Hematopoietic multipotent progenitor cell treated with erythropoietin and hydrocortisone succinate and interleukin-3 and kit ligand, for 8 days (in vitro differentiated cells): ENCODE measurements around the gene DNAH3.
"Not testable (repeated sequence)": the region's sequence is repeated elsewhere in the genome, so short reads cannot be mapped to it uniquely, and the experiment has no call there.

Source experiments
- DNase-seq: peaks from one replicate; pipeline ENCODE4 v3.0.0-alpha.2; 2015

Gene DNAH3

DNA sequence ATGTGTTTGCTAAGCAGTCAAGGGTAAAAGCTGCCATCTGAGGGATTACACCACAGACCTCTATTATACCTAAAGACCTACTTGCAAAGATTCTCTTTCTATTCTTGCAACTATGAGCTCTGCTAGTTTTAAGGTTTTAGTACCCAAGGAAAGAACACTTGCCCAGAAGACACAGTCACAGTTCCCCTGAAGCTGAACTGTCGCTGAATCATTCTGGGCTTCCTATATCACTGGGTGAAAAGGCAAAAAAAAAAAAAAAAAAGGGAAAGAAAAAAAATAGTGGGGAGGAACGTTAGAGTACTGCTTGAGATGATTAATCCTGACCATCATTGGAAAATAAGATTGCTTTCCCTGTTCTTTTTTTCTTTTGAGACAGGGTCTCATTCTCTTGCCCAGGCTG, 212.2 kb downstream of the DNAH3 start:
- no peak for DNase-seq

DNA sequence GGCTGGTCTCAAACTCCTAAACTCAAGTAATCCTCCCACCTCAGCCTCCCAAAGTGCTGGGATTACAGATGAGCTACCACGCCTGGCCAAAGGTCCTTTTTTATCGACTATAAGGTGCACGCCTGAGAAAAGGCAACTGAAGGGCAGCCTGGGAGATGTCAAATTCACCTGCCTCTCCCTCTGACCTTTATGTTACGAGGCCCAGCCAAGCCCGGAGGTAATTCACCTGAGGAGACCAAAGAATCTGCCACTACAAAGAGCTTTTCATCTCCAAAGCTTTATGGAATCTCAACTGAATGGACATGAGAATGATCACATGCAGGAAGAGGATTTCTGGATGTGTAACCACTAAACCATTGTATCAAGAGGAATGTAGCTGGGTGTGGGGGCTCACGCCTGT, 212.9 kb downstream of the DNAH3 start:
- no peak for DNase-seq

DNA sequence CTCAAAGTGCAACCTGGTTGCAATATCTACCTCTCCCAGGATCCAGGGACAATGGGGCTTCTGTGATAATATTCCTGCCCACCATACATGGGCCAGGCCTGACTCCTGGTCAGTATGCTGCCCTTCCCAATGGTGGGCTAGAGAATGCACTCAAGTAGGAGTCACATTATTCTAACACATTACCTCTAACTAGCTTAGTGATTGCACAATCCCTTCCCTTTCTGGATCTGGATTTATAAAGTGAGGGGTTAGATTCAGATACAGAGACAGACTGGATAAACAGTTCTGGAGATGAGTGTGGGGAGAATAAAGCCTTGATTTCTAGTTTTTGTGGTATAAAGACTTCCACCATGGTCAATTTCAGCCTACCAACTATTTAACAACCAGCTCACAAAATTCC, 217.1 kb downstream of the DNAH3 start:
- DNase-seq: no peak

DNA sequence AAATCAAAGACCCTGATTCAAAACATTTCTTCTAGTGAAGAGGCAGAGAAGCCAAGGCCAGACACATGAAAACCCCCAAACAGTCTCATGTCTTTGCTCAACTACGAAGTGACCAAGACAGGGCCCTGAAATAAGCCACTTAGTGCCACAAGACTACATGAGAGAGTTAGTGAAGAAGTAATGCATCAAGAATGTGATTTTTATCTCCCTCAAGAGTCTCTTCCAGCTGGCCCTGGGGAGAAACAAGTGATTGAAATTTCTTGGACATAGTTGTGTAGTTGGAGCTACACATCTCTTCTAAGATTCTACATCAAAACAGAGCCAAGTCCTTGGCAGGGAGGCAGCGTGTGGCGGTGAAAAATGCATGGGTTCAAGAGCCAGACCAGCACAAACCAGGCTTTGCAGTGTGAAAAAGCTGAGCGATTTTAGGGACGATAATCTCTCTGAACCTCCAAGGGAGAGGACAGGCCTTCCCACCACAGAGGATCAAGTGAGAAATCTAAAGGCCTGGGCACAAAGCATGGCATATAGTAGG, 219.5 kb downstream of the DNAH3 start:
- no peak for DNase-seq

DNA sequence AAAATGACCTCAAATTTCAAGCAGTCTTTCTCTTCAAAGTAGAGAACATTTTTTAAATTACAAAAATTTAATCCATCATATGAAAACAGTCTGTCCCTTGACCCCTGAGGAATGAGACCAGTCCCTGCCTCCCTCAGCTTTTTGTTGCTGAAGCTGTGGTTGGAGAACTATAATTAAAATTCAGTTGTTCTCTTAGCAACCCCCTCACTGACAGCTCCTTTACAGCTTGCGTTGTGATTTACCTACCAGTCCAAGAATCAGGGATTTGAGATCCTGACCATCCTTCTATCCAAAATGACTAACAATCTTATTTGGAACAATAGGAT, 220.3 kb downstream of the DNAH3 start:
- no peak for DNase-seq

DNA sequence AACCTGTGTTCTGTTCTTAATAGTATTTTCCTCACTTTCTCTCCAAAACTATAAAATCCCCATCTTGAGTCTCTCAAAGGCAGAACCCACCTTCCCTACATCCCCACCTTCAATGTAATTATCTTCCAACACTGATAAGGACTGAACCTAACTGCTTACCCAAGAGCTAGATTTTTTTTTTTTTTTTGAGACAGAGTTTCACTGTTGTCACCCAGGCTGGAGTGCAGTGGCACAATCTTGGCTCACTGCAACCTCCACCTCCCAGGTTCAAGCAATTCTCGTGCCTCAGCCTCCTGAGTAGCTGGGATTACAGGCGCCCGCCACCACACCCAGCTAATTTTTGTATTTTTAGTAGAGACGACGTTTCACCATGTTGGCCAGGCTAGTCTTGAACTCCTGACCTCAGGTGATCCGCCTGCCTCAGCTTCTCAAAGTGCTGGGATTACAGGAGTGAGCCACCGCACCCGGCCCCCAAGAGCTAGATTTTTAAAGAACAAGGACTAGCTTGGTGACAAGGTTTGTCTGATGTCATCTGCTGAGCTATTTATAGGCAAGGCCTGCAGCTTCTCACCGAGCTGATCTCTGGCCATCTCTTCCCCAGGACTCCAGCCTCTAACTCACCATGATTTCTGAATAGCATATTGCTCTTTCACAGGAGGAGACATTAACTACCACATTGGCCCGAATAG, 220.8 kb downstream of the DNAH3 start:
- not testable (repeated sequence) for DNase-seq

DNA sequence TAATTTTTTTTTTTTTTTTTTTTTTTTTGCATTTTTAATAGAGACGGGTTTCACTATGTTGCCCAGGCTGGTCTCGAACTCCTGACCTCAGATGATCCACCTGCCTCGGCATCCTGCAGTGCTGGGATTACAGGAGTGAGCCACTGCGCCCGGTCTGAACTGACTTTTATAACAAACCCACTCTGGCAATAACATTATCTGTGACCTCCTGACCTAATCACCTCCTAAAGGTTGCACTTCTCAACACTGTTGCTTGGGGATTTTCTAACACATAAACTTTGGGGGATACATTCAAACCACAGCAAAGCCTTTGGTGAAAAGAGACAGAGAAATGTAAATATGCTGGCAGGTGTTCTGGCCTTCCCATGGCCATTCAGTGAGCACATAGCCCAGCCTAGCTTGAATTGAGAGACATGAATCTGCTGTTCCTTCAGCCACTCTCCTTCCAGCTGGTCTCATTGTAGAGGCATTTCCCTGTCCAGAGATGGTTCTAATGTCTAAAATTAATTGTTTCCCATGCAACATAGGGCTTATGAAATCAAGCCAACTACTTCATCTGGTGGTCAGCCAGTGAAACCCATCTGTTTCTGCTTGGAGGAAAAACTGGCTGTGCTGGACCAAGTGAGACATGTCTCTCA, 221.8 kb downstream of the DNAH3 start:
- DNase-seq: no peak

DNA sequence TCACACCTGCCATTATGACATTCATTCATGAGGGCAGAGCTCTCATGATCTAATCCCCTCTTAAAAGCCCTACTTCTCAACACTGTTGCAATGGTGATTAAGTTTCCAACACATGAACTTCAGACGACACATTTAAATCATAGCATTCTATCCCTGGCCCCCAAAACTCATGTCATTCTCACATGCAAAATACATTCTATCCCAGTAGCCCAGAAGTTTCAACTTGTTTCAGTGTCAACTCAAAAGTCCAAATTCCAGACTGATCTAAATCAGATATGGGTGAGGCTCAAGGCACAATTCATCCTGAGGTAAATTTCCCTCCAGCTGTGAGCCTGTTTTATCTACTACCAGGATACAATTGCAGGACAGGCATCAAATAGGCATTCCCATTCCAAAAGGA, 224.9 kb downstream of the DNAH3 start:
- no peak for DNase-seq

DNA sequence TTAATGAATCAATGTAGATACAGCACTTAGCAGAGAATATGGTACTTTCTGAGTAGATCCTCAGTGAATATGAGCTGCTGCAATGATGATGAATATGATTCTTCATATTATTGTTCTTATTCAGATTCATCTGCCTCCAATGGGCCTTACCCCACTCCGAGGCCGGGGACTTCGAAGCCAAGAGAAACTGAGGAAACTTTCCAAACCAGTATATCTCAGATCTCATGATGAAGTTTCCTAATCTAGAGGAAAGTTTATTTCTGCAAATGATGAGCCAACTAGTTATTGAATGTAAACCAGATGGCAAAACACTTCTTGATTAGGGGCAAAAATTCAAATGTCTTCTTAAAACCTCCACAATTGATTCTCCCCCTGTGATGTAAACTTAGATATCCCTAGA, 226.8 kb downstream of the DNAH3 start:
- no peak for DNase-seq

DNA sequence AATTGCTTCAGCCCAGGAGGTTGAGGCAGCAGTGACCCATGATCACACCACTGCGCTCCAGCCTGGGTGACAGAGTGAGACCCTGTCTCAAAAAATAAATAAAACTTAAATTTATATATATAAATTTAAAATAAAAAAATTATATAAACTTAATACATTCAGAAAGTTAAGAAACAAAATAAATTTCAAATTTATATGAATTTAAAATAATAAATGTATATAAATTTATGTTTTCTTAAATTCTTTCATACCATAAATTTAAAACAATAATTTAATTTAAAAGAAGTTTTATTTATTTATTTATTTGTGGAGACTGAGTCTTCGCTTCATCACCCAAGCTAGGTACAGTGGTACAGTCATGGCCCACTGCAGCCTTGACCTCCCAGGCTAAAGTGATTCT, 229.8 kb downstream of the DNAH3 start:
- DNase-seq: no peak

DNA sequence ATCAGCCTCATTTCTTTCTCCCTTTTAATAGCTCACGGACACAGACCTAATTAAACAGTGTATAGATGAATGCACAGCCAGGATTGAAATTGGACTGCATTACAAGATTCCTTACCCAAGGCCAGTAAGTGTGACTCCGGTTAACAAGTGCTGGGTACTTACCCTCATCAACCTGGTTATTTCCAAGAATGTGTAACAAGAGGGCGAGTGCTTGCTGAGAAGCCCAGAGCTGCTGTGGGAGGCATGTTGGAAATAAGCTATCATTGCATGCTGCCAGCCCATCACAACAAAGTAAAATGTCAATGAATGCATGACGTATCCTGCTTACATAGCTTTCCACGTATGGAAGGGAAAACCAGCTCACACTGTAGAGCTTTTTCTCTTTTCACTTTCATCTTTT, 230.6 kb downstream of the DNAH3 start:
- no peak for DNase-seq

DNA sequence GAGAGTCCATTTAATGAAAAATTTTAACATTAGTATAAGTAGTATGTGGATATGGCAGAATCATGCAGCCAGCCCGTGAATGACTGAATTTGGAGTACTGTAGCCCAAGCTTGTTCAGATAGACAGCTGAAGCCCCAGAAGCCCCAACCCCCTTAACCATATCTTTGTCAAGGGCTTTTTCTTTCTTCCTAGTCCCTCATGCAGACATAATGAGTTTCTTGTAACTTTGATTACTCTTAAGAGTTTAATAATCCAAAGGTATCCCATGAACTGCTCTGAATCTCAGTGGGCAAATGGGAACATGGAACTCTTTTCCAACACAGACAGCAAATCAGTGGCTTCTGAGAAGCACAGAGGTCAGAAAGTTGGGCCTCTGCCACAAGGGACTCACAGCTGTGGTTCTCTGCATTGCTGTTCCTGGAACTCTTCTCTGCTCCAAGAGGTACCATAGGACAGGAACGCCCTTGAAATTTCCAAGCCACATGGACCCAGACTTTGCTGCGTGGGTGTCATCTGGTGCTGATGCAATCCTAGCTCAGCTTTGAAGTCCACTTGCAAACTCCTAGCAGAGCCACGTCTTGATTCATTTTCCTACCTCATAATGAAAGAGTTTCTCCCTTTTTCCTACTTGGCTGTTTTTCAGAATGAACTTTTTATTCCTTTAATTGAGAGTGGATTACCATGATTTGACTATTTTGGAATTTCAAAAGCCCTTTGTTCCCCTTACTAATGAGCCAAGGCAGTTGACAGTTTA, 232.0 kb downstream of the DNAH3 start:
- DNase-seq: no peak

DNA sequence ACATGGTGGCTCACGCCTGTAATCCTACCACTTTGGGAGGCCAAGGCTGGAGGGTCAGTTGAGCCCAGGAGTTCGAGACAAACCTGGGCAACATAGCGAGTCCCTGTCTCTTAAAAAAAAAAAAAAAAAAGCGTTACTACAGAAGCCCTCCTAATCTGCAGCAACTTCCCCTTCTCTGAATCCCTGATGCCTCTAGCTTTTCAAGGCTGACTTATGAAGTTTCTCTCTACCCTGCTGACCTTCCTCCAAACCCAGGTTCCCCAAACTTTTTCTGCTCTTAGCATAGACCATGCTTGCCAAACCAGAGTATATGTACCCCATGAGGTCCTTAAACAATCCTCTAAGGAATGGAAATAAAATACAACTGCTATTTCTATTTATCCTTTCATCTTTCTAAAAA, 233.7 kb downstream of the DNAH3 start:
- DNase-seq: no peak

DNA sequence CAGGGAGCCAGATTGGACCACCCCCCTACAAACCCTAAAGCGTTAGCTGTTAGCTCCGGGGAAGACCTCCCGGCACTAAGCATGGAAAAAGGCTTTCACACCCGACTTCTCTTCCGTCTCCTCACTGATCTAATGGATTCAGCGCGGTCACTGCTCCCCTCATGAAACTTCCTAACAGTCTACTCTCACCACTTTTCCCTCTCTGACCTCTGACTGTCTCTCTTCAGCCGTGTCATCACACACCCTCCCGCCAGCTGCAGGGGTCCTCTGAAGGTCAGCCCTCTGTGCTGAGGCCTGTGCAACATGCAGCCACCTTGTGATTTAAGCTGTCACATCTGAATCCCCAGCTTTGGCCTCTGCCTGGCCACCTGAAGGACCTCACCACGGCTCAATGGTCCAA, 234.4 kb downstream of the DNAH3 start:
- no peak for DNase-seq

DNA sequence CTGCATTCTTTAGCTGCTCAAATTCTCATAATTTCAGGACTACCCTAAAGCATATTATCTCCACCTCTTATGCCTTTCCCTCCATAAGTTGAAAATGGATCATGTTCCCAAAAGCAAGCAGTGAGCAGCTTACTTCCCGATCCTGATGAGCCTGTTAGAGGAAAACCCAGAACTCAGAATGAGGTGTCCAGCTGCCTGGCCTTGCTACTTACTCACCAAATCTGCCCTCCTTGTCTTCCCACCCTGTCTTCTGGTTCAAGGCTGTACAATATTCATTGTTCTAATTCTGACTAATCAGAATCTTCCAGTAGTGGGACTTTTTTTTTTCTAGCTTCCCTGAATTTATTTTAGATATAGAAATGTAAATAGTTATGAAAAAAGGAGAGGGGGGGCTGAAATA, 239.3 kb downstream of the DNAH3 start:
- no peak for DNase-seq

DNA sequence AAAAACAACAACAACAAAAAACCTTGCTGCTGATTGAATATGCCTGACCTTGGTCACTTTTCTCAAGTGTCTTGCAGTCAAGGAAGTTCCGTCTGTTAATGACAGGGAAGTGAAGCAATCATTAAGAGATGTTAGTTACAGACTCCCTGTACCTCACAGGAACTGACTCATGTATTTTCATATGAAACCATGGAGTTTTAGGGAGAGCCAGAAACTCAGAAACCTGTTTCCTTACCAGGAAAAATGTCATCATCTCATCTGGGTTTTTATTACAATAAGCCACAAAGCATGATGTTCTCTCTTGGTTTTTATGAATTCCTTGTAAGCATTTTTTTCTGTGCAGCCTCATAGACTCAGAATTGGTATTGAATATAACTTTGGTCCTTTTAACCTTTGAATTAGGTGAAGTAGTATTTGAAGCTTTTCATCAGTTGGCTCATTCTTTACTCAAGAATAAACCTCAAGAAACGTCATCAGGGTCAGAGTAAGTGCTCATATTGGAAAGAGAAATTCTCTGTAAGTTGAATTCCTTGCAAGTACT, 239.8 kb downstream of the DNAH3 start:
- peak; percentile 35 for DNase-seq

DNA sequence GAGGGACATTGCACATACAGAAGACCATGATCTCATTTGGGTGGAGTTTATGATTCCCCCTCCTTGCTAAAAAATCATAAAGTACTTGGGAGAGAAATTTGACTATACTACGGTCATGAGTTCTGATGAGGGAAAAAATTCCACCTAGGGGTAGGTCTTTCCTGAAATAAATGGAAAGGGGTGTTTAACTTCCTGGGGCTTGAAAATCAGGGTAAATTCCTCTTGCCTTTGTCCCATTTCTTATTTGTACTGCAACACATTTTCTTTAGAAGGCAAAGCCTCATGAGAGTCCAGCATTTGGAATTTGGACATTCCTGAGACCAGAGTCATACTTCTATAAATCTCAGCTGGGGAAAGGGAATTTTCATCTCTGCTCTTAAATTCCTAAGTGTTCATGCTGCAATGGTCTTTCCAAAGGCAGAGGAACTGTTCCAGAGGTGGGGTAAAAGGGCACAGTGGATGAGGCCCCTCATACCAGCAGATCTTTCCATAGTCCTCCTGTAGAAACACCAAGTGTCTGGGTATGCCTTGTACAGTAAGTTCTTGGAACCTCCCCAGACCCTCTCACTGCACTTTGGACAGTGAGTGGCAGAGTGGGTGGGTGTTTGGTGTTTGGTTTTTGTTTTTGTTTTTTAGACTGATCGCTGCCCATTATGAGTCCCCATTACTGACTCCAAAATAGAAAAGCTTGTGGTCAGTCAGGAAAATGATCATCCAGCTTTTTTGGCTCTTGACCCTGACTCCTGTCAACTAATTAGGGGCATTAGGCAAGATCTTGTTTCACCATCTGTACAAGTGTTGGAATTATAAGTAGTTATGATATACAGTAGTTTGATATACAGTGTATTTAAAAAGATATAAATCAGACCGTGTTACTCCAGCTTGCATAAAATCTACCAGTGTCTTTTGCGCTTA, 244.0 kb downstream of the DNAH3 start:
- no peak for DNase-seq

DNA sequence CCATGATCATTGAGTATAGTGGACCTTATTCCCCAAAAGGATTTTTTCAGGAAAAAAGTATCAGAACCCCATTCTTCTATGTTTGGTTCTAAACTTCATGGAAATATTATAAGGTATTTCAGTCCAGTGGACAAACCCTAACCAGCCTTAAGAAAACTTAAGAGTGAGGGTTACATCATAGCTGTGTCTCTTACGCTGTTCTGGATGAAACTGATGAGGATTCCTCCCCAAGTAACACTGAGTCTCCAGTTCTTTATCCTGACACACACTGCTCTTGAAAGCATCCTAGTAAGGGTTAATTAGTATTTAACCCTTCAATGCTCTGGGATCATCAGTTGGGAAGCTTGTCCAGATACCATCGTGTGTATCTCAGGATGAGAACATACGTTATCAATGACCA, 245.1 kb downstream of the DNAH3 start:
- no peak for DNase-seq

DNA sequence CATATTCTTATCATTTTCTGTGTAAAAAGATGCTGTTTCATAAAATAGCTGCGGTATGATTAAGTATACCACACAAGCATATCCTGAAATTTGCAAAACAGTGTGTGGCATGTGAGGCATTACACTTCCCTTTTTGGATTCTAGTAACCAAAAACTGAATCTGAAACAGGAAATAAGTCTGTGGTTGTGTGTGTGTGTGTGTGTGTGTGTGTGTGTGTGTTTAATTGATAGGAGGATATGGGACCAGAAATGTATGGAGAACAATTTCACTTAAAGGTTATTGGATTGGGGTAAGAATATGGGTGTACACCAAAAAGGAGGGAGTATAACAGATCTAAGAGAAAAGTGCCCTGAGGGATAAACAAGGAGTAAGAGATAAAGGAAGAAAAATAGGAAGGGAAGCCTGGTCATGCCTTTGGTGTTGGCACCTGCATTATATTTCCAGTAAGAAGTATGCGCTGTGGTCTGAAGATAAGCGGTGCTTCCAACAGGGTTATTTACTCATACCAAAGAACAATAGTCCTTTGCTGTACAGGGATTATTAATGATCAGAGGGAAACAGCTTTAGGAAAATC, 246.1 kb downstream of the DNAH3 start:
- DNase-seq: peak; percentile 73

DNA sequence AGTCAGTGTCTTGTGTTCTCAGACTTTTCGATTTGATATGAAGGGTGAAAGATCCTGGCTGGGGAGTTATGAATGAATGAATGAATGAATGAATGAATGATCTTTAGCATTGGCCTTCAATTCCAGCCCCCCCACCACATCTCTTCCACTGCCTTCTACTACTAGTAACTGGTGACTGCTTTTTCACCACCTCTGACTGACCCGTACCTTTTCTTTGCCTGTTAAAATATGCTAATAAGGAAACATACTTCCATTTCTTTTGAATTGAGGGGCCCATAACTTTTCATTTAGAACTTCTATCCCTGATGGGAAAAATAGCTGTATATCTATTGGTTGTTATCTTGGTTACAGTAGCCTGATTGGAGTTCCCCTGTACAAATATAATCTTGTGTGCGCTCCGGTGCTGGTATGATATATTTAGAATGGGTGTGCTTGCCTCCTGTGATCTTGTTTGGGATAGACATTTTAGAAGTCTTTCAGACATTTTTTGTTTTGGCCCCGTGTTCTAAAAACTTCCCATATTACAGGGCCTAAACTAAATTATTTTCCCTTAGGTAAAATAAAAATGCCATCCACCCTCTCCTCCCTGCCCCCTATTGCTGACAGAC, 246.6 kb downstream of the DNAH3 start:
- no peak for DNase-seq

DNA sequence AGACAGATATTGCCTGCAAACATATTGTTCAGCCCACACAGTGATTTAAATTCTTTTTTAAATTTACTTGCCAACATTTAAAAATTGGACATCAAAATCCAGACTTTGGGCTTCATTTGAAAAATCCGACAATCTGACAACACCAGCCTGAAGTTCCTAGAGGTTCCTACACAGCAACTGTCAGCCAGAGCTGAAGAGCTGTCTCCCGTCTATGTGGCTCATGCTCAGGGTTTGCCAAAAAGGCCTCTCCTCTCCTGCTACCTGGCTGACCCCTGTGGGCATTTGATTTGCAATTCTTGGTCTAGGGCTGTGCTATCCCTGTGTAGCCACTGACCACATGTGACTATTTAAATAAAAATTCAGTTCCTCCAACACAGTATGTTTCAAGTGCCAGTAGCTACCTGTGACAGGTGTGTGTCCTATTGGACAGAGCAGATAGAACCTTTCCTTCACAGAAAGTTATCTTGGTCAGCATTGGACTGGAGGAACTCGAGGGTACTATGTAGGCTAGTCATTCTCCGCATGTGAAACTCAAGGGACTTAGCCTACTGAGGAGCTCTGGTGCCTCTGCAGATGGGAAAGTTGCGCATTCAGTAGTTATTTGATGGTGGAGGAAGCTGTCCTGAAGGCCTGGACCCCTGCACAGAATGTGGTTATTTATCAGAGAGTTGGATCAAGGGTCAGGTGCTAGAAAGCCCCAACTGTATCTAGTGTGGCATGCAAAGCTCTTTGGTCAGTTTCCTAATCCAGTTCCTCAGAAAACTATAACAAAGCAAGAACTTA, 247.3 kb downstream of the DNAH3 start:
- DNase-seq: peak; percentile 30
